H1 (cell line): ENCODE data around the gene MGAT5.

Source experiments
- BCL11A ChIP-seq, 2 experiments: IDR thresholded peaks; one replicate each; pipeline ENCODE4 v1.6.1; 2011; ENCODE audit warnings: low read depth in 2 of 2, low read length in 2 of 2, mild to moderate bottlenecking in 2 of 2
- EP300 ChIP-seq, 2 experiments: IDR thresholded peaks; 1 replicate in 1 of 2; 2 replicates in 1 of 2; pipeline ENCODE4 v1.6.1; 2011 to 2012; ENCODE audit warnings: low read depth in 2 of 2, low read length in 2 of 2, mild to moderate bottlenecking in 2 of 2, borderline replicate concordance in 1 of 2, inconsistent platforms in 1 of 2, moderate library complexity in 1 of 2
- EZH2 ChIP-seq: fragments of 200-600 bp; sonication (generic); IDR thresholded peaks from 2 replicates; pipeline ENCODE4 v1.7.1; 2012; ENCODE audit warnings: low read depth, mild to moderate bottlenecking, moderate library complexity, low read length, inconsistent platforms; ENCODE audit not compliant: severe bottlenecking
- FOSL1 ChIP-seq: IDR thresholded peaks from 2 replicates; pipeline ENCODE4 v1.6.1; 2011; ENCODE audit warnings: mild to moderate bottlenecking, low read depth, low read length, moderate library complexity; ENCODE audit not compliant: insufficient read depth
- JUND ChIP-seq: IDR thresholded peaks from 2 replicates; pipeline ENCODE4 v1.6.1; 2011; ENCODE audit warnings: mild to moderate bottlenecking, improper control_type of control experiment, low read length
- POLR2A ChIP-seq, 2 experiments: IDR thresholded peaks; 1 replicate in 1 of 2; 2 replicates in 1 of 2; pipeline ENCODE4 v1.6.1; 2011; ENCODE audit warnings: low read depth in 2 of 2, low read length in 2 of 2, mild to moderate bottlenecking in 2 of 2; ENCODE audit errors: control extremely low read depth in 1 of 2
- POLR2AphosphoS5 ChIP-seq: IDR thresholded peaks from 2 replicates; pipeline ENCODE4 v1.6.1; 2011; ENCODE audit warnings: low read depth, low read length
- RAD21 ChIP-seq, 2 experiments: IDR thresholded peaks in 1 of 2; conservative IDR thresholded peaks in 1 of 2; 2 replicates each; pipeline ENCODE4 v1.6.1; 2011; ENCODE audit warnings: low read depth in 2 of 2, low read length in 2 of 2, improper control_type of control experiment in 1 of 2, inconsistent platforms in 1 of 2, mild to moderate bottlenecking in 1 of 2, moderate library complexity in 1 of 2
- TAF1 ChIP-seq: IDR thresholded peaks from 2 replicates; pipeline ENCODE4 v1.6.1; 2011; ENCODE audit warnings: mild to moderate bottlenecking, low read depth, low read length
- ZNF274 ChIP-seq: IDR thresholded peaks from 2 replicates; pipeline ENCODE4 v1.7.0; 2012; ENCODE audit warnings: low read length, borderline replicate concordance; ENCODE audit errors: extremely low read depth
- TF ChIP-seq, protein P1 (sequence below), 3 experiments: IDR thresholded peaks; 1 replicate in 2 of 3; 2 replicates in 1 of 3; pipeline versions ENCODE4 v1.5.1 to v1.6.1; 2011; ENCODE audit warnings: low read length in 3 of 3, mild to moderate bottlenecking in 3 of 3, inconsistent platforms in 2 of 3, low read depth in 1 of 3, moderate library complexity in 1 of 3; ENCODE audit not compliant: insufficient read depth in 1 of 3; ENCODE audit errors: control extremely low read depth in 1 of 3

DNA sequence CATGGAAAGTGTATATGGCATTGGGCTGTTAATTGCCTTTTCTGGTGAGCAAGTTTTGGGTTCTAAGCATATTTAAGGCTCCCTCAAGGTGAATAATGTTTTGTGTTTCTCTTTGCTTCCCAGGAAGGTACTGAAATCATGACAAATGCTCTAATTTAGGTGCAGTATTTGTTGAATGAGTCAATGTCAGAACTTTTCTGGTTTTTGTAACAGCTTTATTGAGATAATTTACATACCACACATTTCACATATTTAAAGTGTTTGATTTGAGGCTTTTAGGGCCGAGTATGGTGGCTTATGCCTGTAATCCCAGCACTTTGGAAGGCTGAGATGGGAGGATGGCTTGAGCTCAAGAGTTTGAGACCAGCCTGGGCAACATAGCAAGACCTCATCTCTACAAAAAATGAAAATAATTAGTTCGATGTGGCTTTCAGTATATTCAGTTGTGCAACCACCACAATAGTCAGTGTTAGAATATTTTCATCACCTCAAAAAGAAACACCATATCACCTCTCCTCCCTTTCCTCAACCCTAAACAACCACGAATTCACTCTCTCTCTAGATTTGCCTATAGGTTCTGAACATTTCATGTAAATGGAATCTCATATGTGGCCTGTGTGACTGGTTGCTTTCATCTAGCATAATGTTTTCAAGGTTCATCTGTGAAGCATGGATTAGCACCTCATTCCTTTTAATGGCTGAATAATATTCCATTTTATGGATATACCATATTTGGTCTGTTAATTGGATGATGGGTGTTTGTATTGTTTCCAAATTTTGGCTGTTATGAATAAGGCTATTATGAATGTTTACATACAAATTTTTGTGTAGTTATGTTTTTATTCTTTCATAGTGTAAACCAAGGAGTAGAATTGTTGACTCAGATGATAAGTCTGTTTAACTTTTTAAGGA, 54.9 kb downstream of the MGAT5 start:
- TF ChIP-seq RAD21 (IDR thresholded peaks at IDR 0.05 in 1 of 2, conservative IDR thresholded peaks at IDR 0.05 in 1 of 2; ENCODE audit: low read depth in 2 of 2, low read length in 2 of 2): no peak
- TF ChIP-seq FOSL1: no peak
- TF ChIP-seq, protein P1, sequence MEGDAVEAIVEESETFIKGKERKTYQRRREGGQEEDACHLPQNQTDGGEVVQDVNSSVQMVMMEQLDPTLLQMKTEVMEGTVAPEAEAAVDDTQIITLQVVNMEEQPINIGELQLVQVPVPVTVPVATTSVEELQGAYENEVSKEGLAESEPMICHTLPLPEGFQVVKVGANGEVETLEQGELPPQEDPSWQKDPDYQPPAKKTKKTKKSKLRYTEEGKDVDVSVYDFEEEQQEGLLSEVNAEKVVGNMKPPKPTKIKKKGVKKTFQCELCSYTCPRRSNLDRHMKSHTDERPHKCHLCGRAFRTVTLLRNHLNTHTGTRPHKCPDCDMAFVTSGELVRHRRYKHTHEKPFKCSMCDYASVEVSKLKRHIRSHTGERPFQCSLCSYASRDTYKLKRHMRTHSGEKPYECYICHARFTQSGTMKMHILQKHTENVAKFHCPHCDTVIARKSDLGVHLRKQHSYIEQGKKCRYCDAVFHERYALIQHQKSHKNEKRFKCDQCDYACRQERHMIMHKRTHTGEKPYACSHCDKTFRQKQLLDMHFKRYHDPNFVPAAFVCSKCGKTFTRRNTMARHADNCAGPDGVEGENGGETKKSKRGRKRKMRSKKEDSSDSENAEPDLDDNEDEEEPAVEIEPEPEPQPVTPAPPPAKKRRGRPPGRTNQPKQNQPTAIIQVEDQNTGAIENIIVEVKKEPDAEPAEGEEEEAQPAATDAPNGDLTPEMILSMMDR (IDR thresholded peaks at IDR 0.05; ENCODE audit: control extremely low read depth in 1 of 3, insufficient read depth in 1 of 3, low read depth in 1 of 3, low read length in 3 of 3): no peak
- TF ChIP-seq EZH2: no peak
- TF ChIP-seq EP300 (IDR thresholded peaks at IDR 0.05; ENCODE audit: borderline replicate concordance in 1 of 2, low read depth in 2 of 2, low read length in 2 of 2): no peak
- TF ChIP-seq POLR2A (IDR thresholded peaks at IDR 0.05; ENCODE audit: control extremely low read depth in 1 of 2, low read depth in 2 of 2, low read length in 2 of 2): no peak
- TF ChIP-seq TAF1: no peak
- TF ChIP-seq BCL11A (IDR thresholded peaks at IDR 0.05; ENCODE audit: low read depth in 2 of 2, low read length in 2 of 2): no peak
- TF ChIP-seq ZNF274: no peak
- TF ChIP-seq JUND: no peak
- TF ChIP-seq POLR2AphosphoS5: no peak
